ENCODE results near the gene RANBP9. TPM values are rescaled to one million over a fixed set of nuclear protein-coding genes. Genes with fewer than 3 reads are reported as not detected.
A peak's percentile ranks its signal among the peaks of the same experiment; 100 is the strongest.

Gene RANBP9
- total RNA-seq, 1 experiment from 2014 or later: 44.5 TPM

DNA sequence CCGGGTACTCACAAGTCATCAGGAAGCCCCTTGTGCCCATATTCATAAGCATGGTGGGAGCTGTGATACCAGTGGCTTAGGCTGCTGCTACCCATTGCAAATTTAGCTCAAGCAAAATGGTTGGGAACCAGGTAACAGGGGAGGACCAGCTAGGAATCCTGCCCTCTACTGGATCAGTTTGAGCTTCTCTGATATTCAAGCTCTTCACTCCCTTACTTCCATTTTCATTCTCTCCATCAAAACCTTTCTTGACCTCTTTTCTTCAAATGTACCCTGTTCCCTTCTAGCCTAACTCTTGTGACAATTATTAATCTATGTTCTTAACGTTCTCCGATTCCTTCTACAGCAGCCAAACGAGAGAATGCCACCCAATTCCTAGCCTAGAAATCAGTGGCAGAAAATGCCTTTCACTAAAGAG lies 86.8 kb downstream of the RANBP9 start:
- POLR2A ChIA-PET: no interaction called here
- H3K4me3 ChIP-seq (ENCODE audit: low read depth in 2 of 2, low read length in 2 of 2): no peak overlapping the region
- no peaks in the 10 kb centered on the region for H3K4me1 ChIP-seq (ENCODE audit: control insufficient read depth, insufficient read depth, low read length)
- TF ChIP-seq, protein P1, sequence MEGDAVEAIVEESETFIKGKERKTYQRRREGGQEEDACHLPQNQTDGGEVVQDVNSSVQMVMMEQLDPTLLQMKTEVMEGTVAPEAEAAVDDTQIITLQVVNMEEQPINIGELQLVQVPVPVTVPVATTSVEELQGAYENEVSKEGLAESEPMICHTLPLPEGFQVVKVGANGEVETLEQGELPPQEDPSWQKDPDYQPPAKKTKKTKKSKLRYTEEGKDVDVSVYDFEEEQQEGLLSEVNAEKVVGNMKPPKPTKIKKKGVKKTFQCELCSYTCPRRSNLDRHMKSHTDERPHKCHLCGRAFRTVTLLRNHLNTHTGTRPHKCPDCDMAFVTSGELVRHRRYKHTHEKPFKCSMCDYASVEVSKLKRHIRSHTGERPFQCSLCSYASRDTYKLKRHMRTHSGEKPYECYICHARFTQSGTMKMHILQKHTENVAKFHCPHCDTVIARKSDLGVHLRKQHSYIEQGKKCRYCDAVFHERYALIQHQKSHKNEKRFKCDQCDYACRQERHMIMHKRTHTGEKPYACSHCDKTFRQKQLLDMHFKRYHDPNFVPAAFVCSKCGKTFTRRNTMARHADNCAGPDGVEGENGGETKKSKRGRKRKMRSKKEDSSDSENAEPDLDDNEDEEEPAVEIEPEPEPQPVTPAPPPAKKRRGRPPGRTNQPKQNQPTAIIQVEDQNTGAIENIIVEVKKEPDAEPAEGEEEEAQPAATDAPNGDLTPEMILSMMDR (IDR thresholded peaks at IDR 0.05): peak; percentile 79
- TF ChIP-seq SIN3A (IDR thresholded peaks at IDR 0.05; ENCODE audit: borderline replicate concordance, insufficient read depth, low read depth, low read length): no peak
- no peak overlapping the region for H3K27ac ChIP-seq (ENCODE audit: low read length)
- ATAC-seq: peak; percentile 89
- in situ Hi-C loops (cut with HindIII; ENCODE audit: low pct_unique_long_range_greater_than_20kb, low sequenced_read_pairs) (no loop called here), intact Hi-C loops (cut with micrococcal nuclease; ENCODE audit: unreplicated experiment) (no loop called here)
- no peaks in the 10 kb centered on the region for H3K27me3 ChIP-seq (ENCODE audit: control insufficient read depth, insufficient read depth, low read length)
- CTCF ChIA-PET: interaction anchor here (0.6 to 0.7 kb wide), 3 partner anchors 70 to 290 kb away, joined by 3 to 8 read pairs (median 4); no protein-coding TSS in a partner anchor
- peaks cover 29% of the 10 kb centered on the region for H3K36me3 ChIP-seq (ENCODE audit: control insufficient read depth, insufficient read depth, low read length)
- no peaks in the 10 kb centered on the region for H3K9me3 ChIP-seq (ENCODE audit: control insufficient read depth, insufficient read depth, low read depth, low read length)
- no TSS peak for BruUV-seq (replicated peaks)
- peak; percentile 33 for DNase-seq (ENCODE audit: low read depth, low spot score)

DNA sequence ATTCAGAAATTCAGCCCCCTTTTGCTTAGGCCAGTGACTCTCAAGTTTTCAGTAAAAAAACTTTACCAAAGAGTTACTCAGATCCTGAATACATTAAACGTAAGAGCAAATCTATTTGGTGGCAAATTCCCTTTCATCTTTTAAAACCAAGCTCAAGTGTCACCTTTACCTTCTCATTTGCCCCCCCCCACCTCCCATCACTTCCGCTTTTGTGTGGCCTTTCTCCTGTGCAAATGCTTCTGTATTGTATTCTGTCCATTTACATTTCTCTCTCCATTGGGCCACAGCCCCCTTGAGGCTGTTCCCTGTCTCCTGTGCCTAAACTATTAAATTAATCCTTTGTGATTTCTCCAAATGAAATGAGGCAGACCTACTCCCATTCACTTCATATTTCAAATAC lies 94.6 kb downstream of the RANBP9 start:
- H3K4me3 ChIP-seq (ENCODE audit: low read depth in 2 of 2, low read length in 2 of 2): peak overlapping the region in 1 of 2 experiments; percentile 72; a peak in 2 of 4 replicates
- intact Hi-C loops (cut with micrococcal nuclease; ENCODE audit: unreplicated experiment): no loop called here
- ChIA-PET POLR2A (no interaction called here), CTCF (no interaction called here)
- BruUV-seq (replicated peaks): no TSS peak
- no peaks in the 10 kb centered on the region for H3K27me3 ChIP-seq (ENCODE audit: control insufficient read depth, insufficient read depth, low read length)
- H3K4me1 ChIP-seq (ENCODE audit: control insufficient read depth, insufficient read depth, low read length): peaks cover 17% of the 10 kb centered on the region
- H3K36me3 ChIP-seq (ENCODE audit: control insufficient read depth, insufficient read depth, low read length): peaks cover 32% of the 10 kb centered on the region
- TF ChIP-seq, protein P2, sequence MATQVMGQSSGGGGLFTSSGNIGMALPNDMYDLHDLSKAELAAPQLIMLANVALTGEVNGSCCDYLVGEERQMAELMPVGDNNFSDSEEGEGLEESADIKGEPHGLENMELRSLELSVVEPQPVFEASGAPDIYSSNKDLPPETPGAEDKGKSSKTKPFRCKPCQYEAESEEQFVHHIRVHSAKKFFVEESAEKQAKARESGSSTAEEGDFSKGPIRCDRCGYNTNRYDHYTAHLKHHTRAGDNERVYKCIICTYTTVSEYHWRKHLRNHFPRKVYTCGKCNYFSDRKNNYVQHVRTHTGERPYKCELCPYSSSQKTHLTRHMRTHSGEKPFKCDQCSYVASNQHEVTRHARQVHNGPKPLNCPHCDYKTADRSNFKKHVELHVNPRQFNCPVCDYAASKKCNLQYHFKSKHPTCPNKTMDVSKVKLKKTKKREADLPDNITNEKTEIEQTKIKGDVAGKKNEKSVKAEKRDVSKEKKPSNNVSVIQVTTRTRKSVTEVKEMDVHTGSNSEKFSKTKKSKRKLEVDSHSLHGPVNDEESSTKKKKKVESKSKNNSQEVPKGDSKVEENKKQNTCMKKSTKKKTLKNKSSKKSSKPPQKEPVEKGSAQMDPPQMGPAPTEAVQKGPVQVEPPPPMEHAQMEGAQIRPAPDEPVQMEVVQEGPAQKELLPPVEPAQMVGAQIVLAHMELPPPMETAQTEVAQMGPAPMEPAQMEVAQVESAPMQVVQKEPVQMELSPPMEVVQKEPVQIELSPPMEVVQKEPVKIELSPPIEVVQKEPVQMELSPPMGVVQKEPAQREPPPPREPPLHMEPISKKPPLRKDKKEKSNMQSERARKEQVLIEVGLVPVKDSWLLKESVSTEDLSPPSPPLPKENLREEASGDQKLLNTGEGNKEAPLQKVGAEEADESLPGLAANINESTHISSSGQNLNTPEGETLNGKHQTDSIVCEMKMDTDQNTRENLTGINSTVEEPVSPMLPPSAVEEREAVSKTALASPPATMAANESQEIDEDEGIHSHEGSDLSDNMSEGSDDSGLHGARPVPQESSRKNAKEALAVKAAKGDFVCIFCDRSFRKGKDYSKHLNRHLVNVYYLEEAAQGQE (IDR thresholded peaks at IDR 0.05; ENCODE audit: insufficient read depth in 1 of 2, low read depth in 2 of 2, low read length in 1 of 2): no peak
- TF ChIP-seq, protein P1 (IDR thresholded peaks at IDR 0.05): no peak
- TF ChIP-seq TCF7L2 (IDR thresholded peaks at IDR 0.05; ENCODE audit: low read depth, low read length): no peak
- no peak for TF ChIP-seq SIN3A (IDR thresholded peaks at IDR 0.05; ENCODE audit: borderline replicate concordance, insufficient read depth, low read depth, low read length)
- no peak for TF ChIP-seq POLR2AphosphoS5 (IDR thresholded peaks at IDR 0.05; ENCODE audit: low read depth, low read length)
- peak overlapping the region; percentile 84; the same call in 1 of the 2 replicates for H3K27ac ChIP-seq (ENCODE audit: low read length)
- in situ Hi-C loops (cut with HindIII; ENCODE audit: low pct_unique_long_range_greater_than_20kb, low sequenced_read_pairs): no loop called here
- DNase-seq (ENCODE audit: low read depth, low spot score) (no peak), ATAC-seq (no peak)
- no peaks in the 10 kb centered on the region for H3K9me3 ChIP-seq (ENCODE audit: control insufficient read depth, insufficient read depth, low read depth, low read length)

All from Panc1 (cell line).